ENCODE measurements around the gene EEIG2. TPM values are rescaled to one million over a fixed set of nuclear protein-coding genes. Genes with fewer than 3 reads are reported as not detected.

EEIG2 gene
- total RNA-seq, result 10 to 100 TPM in 4 of 9 donors, 1 to 10 TPM in 5; 6.0 to 13.8 (median 8.5) TPM
- polyA plus RNA-seq, result 1 to 10 TPM; 1.8 to 4.0 (median 2.3) TPM
- long read RNA-seq, donor 1, full-length matches to known transcripts, result 2 of 2 reads
- long read RNA-seq, donor 1, partial matches to known transcripts, result 0 of 2 reads
- long read RNA-seq, donor 1, other reads (novel, unspliced or antisense), result 0 of 2 reads
- long read RNA-seq, donor 2, full-length matches to known transcripts, result 1 of 1 reads
- long read RNA-seq, donor 2, partial matches to known transcripts, result 0 of 1 reads
- long read RNA-seq, donor 2, other reads (novel, unspliced or antisense), result 0 of 1 reads
- long read RNA-seq, donor 3, full-length matches to known transcripts, result 3 of 3 reads
- long read RNA-seq, donor 3, partial matches to known transcripts, result 0 of 3 reads
- long read RNA-seq, donor 3, other reads (novel, unspliced or antisense), result 0 of 3 reads
- long read RNA-seq, donor 4, result 0 reads
- long read RNA-seq, donor 5, full-length matches to known transcripts, result 3 of 3 reads
- long read RNA-seq, donor 5, partial matches to known transcripts, result 0 of 3 reads
- long read RNA-seq, donor 5, other reads (novel, unspliced or antisense), result 0 of 3 reads
- long read RNA-seq, donor 6, partial matches to known transcripts, result 0 of 2 reads
- long read RNA-seq, donor 6, other reads (novel, unspliced or antisense), result 2 of 2 reads
- long read RNA-seq, donor 7, result 0 reads
- long read RNA-seq, donor 8, full-length matches to known transcripts, result 1 of 1 reads
- long read RNA-seq, donor 8, partial matches to known transcripts, result 0 of 1 reads
- long read RNA-seq, donor 8, other reads (novel, unspliced or antisense), result 0 of 1 reads
- long read RNA-seq, donor 9, result 0 reads
- long read RNA-seq, donor 10, result 0 reads

- Histone ChIP-seq H3K9me3 (replicated peaks in 1 of 3) (no peaks in the 10 kb centered on the region), H3K27me3 (no peaks in the 10 kb centered on the region), H3K4me1 (replicated peaks in 1 of 2) (peaks cover 0 to 21% of the 10 kb centered on the region in 2 donors), H3K36me3 (replicated peaks in 1 of 2) (no peaks in the 10 kb centered on the region), H3K4me3 (peak within 1 kb of the TSS in 3 of 4 donors; percentile 1 to 55 (median 46)), H3K27ac (peak within 1 kb of the TSS in 3 of 5 donors; percentile 14 to 66 (median 57))
- 13 to 39% (median 18%) methylated on average over 20 to 59 of the region's 59 CpGs for WGBS, 4 donors
- TF ChIP-seq POLR2A (IDR thresholded peaks at IDR 0.05), result no peak
- peak; percentile 9 to 91 (median 56) for TF ChIP-seq CTCF (IDR thresholded peaks at IDR 0.05)
- intact Hi-C loops (cut with DNase I), result loop anchor here in 1 of 2 donors (10.0 kb wide), 1 partner anchor 45 kb away; no protein-coding TSS in a partner anchor
- DNase-seq, result peak; percentile 77 to 88 (median 84)
Observed at GRCh38 chr1:108559215-108560186, at the start of gene EEIG2. EEIG2 (plus strand) TSS chr1:108560100; CDS start chr1:108560429, 329 bp downstream.

- Histone ChIP-seq H3K4me1 (replicated peaks in 1 of 2) (no peaks in the 10 kb centered on the region), H3K4me3 (no peak overlapping the region), H3K27ac (no peak overlapping the region), H3K9me3 (replicated peaks in 1 of 3) (no peaks in the 10 kb centered on the region), H3K36me3 (replicated peaks in 1 of 2) (no peaks in the 10 kb centered on the region), H3K27me3 (no peaks in the 10 kb centered on the region)
- intact Hi-C loops (cut with DNase I), result loop anchor here (5.0 to 10.0 kb wide), 2 partner anchors 53 to 136 kb away; partner anchors contain the start of gene EEIG2 (in 1 of the 2)
- DNase-seq, result no peak
- no peak for TF ChIP-seq CTCF (IDR thresholded peaks at IDR 0.05)
- no peak for TF ChIP-seq POLR2A (IDR thresholded peaks at IDR 0.05)
- 50 to 55% (median 53%) methylated on average over 3 of the region's 3 CpGs for WGBS, 4 donors
Observed at GRCh38 chr1:108511764-108512163, 48.1 kb upstream of the EEIG2 start.

GRCh38 chr1:108512239-108513043 lies 47.5 kb upstream of the EEIG2 start:
- WGBS, 4 donors, result 51 to 65% (median 58%) methylated on average over 6 of the region's 6 CpGs
- no peak overlapping the region for H3K27ac ChIP-seq
- H3K4me1 ChIP-seq (replicated peaks in 1 of 2), result no peaks in the 10 kb centered on the region
- no peaks in the 10 kb centered on the region for H3K9me3 ChIP-seq (replicated peaks in 1 of 3)
- H3K4me3 ChIP-seq, result no peak overlapping the region
- no peaks in the 10 kb centered on the region for H3K27me3 ChIP-seq
- H3K36me3 ChIP-seq (replicated peaks in 1 of 2), result no peaks in the 10 kb centered on the region
- TF ChIP-seq CTCF (IDR thresholded peaks at IDR 0.05), result peak; percentile 48 to 93 (median 85)
- no peak for TF ChIP-seq POLR2A (IDR thresholded peaks at IDR 0.05)
- intact Hi-C loops (cut with DNase I), result loop anchor here (5.0 to 10.0 kb wide), 2 partner anchors 52 to 135 kb away; partner anchors contain the start of gene EEIG2 (in 1 of the 2)
- DNase-seq, result no peak

Data from adrenal gland (tissue), 19 donors.